ENCODE data around the gene SLC25A34.

SLC25A34 gene

GRCh38 chr1:15734901-15735300, 1.2 kb upstream of the SLC25A34 start:
- Histone ChIP-seq H3K9me3 (ENCODE audit: control insufficient read depth in 1 of 2, low read length in 2 of 2) (no peaks in the 10 kb centered on the region), H3K27me3 (ENCODE audit: low read depth, low read length) (no peaks in the 10 kb centered on the region), H3K27ac (ENCODE audit: low read length) (no peak overlapping the region), H3K4me1 (ENCODE audit: control insufficient read depth in 1 of 2, insufficient read depth in 2 of 2, low read length in 2 of 2) (peaks cover 0 to 9% of the 10 kb centered on the region in 2 donors), H3K4me3 (ENCODE audit: low read depth in 1 of 2, low read length in 2 of 2) (no peak overlapping the region), H3K36me3 (ENCODE audit: control insufficient read depth in 1 of 2, insufficient read depth in 2 of 2, low read length in 2 of 2) (peaks cover 13 to 53% of the 10 kb centered on the region in 2 donors)

GRCh38 chr1:15735304-15736037, 587 bp upstream of the SLC25A34 start:
- Histone ChIP-seq H3K27ac (ENCODE audit: low read length) (peak overlapping the region; percentile 39), H3K27me3 (ENCODE audit: low read depth, low read length) (no peaks in the 10 kb centered on the region), H3K4me3 (ENCODE audit: low read depth in 1 of 2, low read length in 2 of 2) (no peak overlapping the region), H3K36me3 (ENCODE audit: control insufficient read depth in 1 of 2, insufficient read depth in 2 of 2, low read length in 2 of 2) (peaks cover 13 to 47% of the 10 kb centered on the region in 2 donors), H3K9me3 (ENCODE audit: control insufficient read depth in 1 of 2, low read length in 2 of 2) (no peaks in the 10 kb centered on the region), H3K4me1 (ENCODE audit: control insufficient read depth in 1 of 2, insufficient read depth in 2 of 2, low read length in 2 of 2) (peaks cover 0 to 9% of the 10 kb centered on the region in 2 donors)

- Histone ChIP-seq H3K27ac (ENCODE audit: low read length) (no peak overlapping the region), H3K27me3 (ENCODE audit: low read depth, low read length) (no peaks in the 10 kb centered on the region), H3K4me1 (ENCODE audit: control insufficient read depth in 1 of 2, insufficient read depth in 2 of 2, low read length in 2 of 2) (peaks cover 0 to 17% of the 10 kb centered on the region in 2 donors), H3K9me3 (ENCODE audit: control insufficient read depth in 1 of 2, low read length in 2 of 2) (no peaks in the 10 kb centered on the region), H3K4me3 (ENCODE audit: low read depth in 1 of 2, low read length in 2 of 2) (no peak overlapping the region), H3K36me3 (ENCODE audit: control insufficient read depth in 1 of 2, insufficient read depth in 2 of 2, low read length in 2 of 2) (peaks cover 5 to 33% of the 10 kb centered on the region in 2 donors)
These were observed 819 bp downstream of the SLC25A34 start for GRCh38 chr1:15736892-15737261.

- Histone ChIP-seq H3K4me3 (ENCODE audit: low read depth in 1 of 2, low read length in 2 of 2) (no peak overlapping the region), H3K27me3 (ENCODE audit: low read depth, low read length) (no peaks in the 10 kb centered on the region), H3K36me3 (ENCODE audit: control insufficient read depth in 1 of 2, insufficient read depth in 2 of 2, low read length in 2 of 2) (peaks cover under 1 to 26% of the 10 kb centered on the region in 2 donors), H3K27ac (ENCODE audit: low read length) (no peak overlapping the region), H3K4me1 (ENCODE audit: control insufficient read depth in 1 of 2, insufficient read depth in 2 of 2, low read length in 2 of 2) (peaks cover 0 to 17% of the 10 kb centered on the region in 2 donors), H3K9me3 (ENCODE audit: control insufficient read depth in 1 of 2, low read length in 2 of 2) (no peaks in the 10 kb centered on the region)
These were observed 1.6 kb downstream of the SLC25A34 start for GRCh38 chr1:15737324-15738319.

GRCh38 chr1:15738416-15739113, 2.5 kb downstream of the SLC25A34 start:
- Histone ChIP-seq H3K27me3 (ENCODE audit: low read depth, low read length) (no peaks in the 10 kb centered on the region), H3K9me3 (ENCODE audit: control insufficient read depth in 1 of 2, low read length in 2 of 2) (no peaks in the 10 kb centered on the region), H3K4me1 (ENCODE audit: control insufficient read depth in 1 of 2, insufficient read depth in 2 of 2, low read length in 2 of 2) (peaks cover 0 to 17% of the 10 kb centered on the region in 2 donors), H3K4me3 (ENCODE audit: low read depth in 1 of 2, low read length in 2 of 2) (no peak overlapping the region), H3K27ac (ENCODE audit: low read length) (no peak overlapping the region), H3K36me3 (ENCODE audit: control insufficient read depth in 1 of 2, insufficient read depth in 2 of 2, low read length in 2 of 2) (peaks cover 0 to 16% of the 10 kb centered on the region in 2 donors)

- Histone ChIP-seq H3K9me3 (ENCODE audit: control insufficient read depth in 1 of 2, low read length in 2 of 2) (no peaks in the 10 kb centered on the region), H3K4me1 (ENCODE audit: control insufficient read depth in 1 of 2, insufficient read depth in 2 of 2, low read length in 2 of 2) (peaks cover 0 to 17% of the 10 kb centered on the region in 2 donors), H3K4me3 (ENCODE audit: low read depth in 1 of 2, low read length in 2 of 2) (no peak overlapping the region)
These were observed 3.2 kb downstream of the SLC25A34 start for GRCh38 chr1:15739259-15739658.

GRCh38 chr1:15739745-15740144, 3.7 kb downstream of the SLC25A34 start:
- Histone ChIP-seq H3K4me1 (ENCODE audit: control insufficient read depth in 1 of 2, insufficient read depth in 2 of 2, low read length in 2 of 2) (peaks cover 0 to 17% of the 10 kb centered on the region in 2 donors), H3K36me3 (ENCODE audit: control insufficient read depth in 1 of 2, insufficient read depth in 2 of 2, low read length in 2 of 2) (peaks cover 0 to 5% of the 10 kb centered on the region in 2 donors), H3K4me3 (ENCODE audit: low read depth in 1 of 2, low read length in 2 of 2) (no peak overlapping the region), H3K9me3 (ENCODE audit: control insufficient read depth in 1 of 2, low read length in 2 of 2) (no peaks in the 10 kb centered on the region), H3K27me3 (ENCODE audit: low read depth, low read length) (no peaks in the 10 kb centered on the region), H3K27ac (ENCODE audit: low read length) (no peak overlapping the region)

More at GRCh38 chr1:15739259-15739658, 3.2 kb downstream of the SLC25A34 start:
- H3K27ac ChIP-seq (ENCODE audit: low read length), result no peak overlapping the region
- peaks cover 0 to 10% of the 10 kb centered on the region in 2 donors for H3K36me3 ChIP-seq (ENCODE audit: control insufficient read depth in 1 of 2, insufficient read depth in 2 of 2, low read length in 2 of 2)
- H3K27me3 ChIP-seq (ENCODE audit: low read depth, low read length), result no peaks in the 10 kb centered on the region

- Histone ChIP-seq H3K27me3 (ENCODE audit: low read depth, low read length) (no peaks in the 10 kb centered on the region), H3K36me3 (ENCODE audit: control insufficient read depth in 1 of 2, insufficient read depth in 2 of 2, low read length in 2 of 2) (no peaks in the 10 kb centered on the region), H3K27ac (ENCODE audit: low read length) (peak overlapping the region; percentile 54), H3K9me3 (ENCODE audit: control insufficient read depth in 1 of 2, low read length in 2 of 2) (no peaks in the 10 kb centered on the region), H3K4me3 (ENCODE audit: low read depth in 1 of 2, low read length in 2 of 2) (no peak overlapping the region), H3K4me1 (ENCODE audit: control insufficient read depth in 1 of 2, insufficient read depth in 2 of 2, low read length in 2 of 2) (peaks cover 0 to 9% of the 10 kb centered on the region in 2 donors)
These were observed 5.1 kb downstream of the SLC25A34 start for GRCh38 chr1:15740924-15741850.

GRCh38 chr1:15742339-15742801, 6.3 kb downstream of the SLC25A34 start, which contains the start of gene TMEM82:
TSS of gene TMEM82 (plus strand) at chr1:15742499. CDS start at chr1:15742560, 61 bp downstream.
- Histone ChIP-seq H3K9me3 (ENCODE audit: control insufficient read depth in 1 of 2, low read length in 2 of 2) (no peaks in the 10 kb centered on the region), H3K27ac (ENCODE audit: low read length) (peak within 1 kb of the TSS; percentile 54), H3K36me3 (ENCODE audit: control insufficient read depth in 1 of 2, insufficient read depth in 2 of 2, low read length in 2 of 2) (no peaks in the 10 kb centered on the region), H3K4me1 (ENCODE audit: control insufficient read depth in 1 of 2, insufficient read depth in 2 of 2, low read length in 2 of 2) (peaks cover 0 to 8% of the 10 kb centered on the region in 2 donors), H3K4me3 (ENCODE audit: low read depth in 1 of 2, low read length in 2 of 2) (no peak within 1 kb of the TSS), H3K27me3 (ENCODE audit: low read depth, low read length) (no peaks in the 10 kb centered on the region)

GRCh38 chr1:15744122-15744679, 8.1 kb downstream of the SLC25A34 start:
- Histone ChIP-seq H3K9me3 (ENCODE audit: control insufficient read depth in 1 of 2, low read length in 2 of 2) (no peaks in the 10 kb centered on the region), H3K36me3 (ENCODE audit: control insufficient read depth in 1 of 2, insufficient read depth in 2 of 2, low read length in 2 of 2) (no peaks in the 10 kb centered on the region), H3K27me3 (ENCODE audit: low read depth, low read length) (no peaks in the 10 kb centered on the region), H3K27ac (ENCODE audit: low read length) (no peak overlapping the region), H3K4me3 (ENCODE audit: low read depth in 1 of 2, low read length in 2 of 2) (no peak overlapping the region), H3K4me1 (ENCODE audit: control insufficient read depth in 1 of 2, insufficient read depth in 2 of 2, low read length in 2 of 2) (peaks cover 0 to 8% of the 10 kb centered on the region in 2 donors)

All from muscle layer of duodenum (tissue), 2 donors.